Testis (tissue), 3 donors: ENCODE data around the gene SYK. TPM values are rescaled to one million over a fixed set of nuclear protein-coding genes. Genes with fewer than 3 reads are reported as not detected.

ENCODE experiments used
- DNase-seq: peaks from one replicate; pipeline ENCODE4 v3.0.0-alpha.2; 2019
- H3K27ac ChIP-seq, 2 donors: fragments of 200-600 bp; sonication (generic); one replicate each; pipeline ENCODE4 v1.5.1; 2019
- H3K27me3 ChIP-seq: fragments of 200-600 bp; sonication (generic); one replicate; pipeline ENCODE4 v1.5.1; 2019
- H3K36me3 ChIP-seq: fragments of 200-600 bp; sonication (generic); one replicate; pipeline ENCODE4 v1.5.1; 2017; ENCODE audit warnings: low read depth; ENCODE audit errors: missing control alignments
- H3K4me1 ChIP-seq: fragments of 200-600 bp; sonication (generic); one replicate; pipeline ENCODE4 v1.5.1; 2019
- H3K4me3 ChIP-seq, 2 donors: fragments of 200-600 bp; sonication (generic); one replicate each; pipeline ENCODE4 v1.5.1; 2017 to 2019
- H3K9me3 ChIP-seq: fragments of 200-600 bp; sonication (generic); one replicate; pipeline ENCODE4 v1.5.1; 2017
- POLR2A ChIP-seq: fragments of 450-650 bp; IDR thresholded peaks from one replicate; pipeline ENCODE4 v1.6.1; 2017; ENCODE audit warnings: antibody characterized with exemption, mild to moderate bottlenecking, moderate library complexity
- WGBS, 2 donors: methylation state at CpG; one replicate each; pipeline ENCODE4 v1.1.5; 2018; 5-methylcytosine and 5-hydroxymethylcytosine counted together
- intact Hi-C: fragments of 100-400 bp; cut with DNase I; formaldehyde crosslinking; loops from one replicate; pipeline ENCODE4 v1.15.1; 2023; ENCODE audit warnings: low total_unique reads
- polyA plus RNA-seq: library from polyadenylated mRNA; stranded (reverse); fragments of 350-450 nt; fragmentation: Illumina TruSeq; extraction: RNeasy Lipid Tissue Mini Kit (QIAGEN cat#74804); gene quantifications from one replicate; pipeline ENCODE4 v1.2.3, GENCODE V29; 2014; ENCODE audit warnings: low read depth, low replicate concordance; ENCODE audit not compliant: insufficient read depth
- total RNA-seq, 2 donors: library from RNA; depleted of rRNA; stranded (reverse); fragments of >200 nt; gene quantifications; one replicate each; pipeline ENCODE4 v1.2.3, GENCODE V29; 2016
- TF ChIP-seq, protein P1 (sequence below), 3 experiments: fragments of 450-650 bp in 2 of 3; fragments of 200-600 bp in 1 of 3; sonication (generic) in 1 of 3; IDR thresholded peaks; one replicate each; pipeline ENCODE4 v1.5.1; 2016 to 2019; ENCODE audit warnings: antibody characterized with exemption in 3 of 3, mild to moderate bottlenecking in 2 of 3, moderate library complexity in 1 of 3

SYK gene
- total and polyA plus RNA-seq, 3 donors from 2014 or later, result 22.0 to 51.1 (median 30.8) TPM

DNA sequence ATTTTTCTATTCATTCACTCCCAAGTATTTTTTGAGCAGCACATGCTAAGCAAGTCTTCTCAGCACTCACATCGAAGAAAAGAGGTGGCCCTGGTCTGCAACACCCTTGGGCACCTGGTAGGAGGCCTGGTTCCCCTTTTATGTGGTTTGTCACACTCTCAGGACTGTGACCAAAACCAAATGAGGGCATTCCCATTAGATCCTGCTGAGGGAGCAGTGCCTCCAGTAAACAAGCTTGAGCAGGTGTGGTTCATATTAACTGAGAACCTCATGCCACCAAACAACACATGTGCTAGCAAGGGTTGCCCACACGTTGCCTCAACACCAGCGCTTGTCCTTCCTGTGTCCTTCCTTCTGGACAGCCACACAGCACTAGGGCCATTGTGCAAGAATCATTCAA, 26.9 kb upstream of the SYK start:
- WGBS, 2 donors, result 83 to 88% methylated on average over 3 of the region's 3 CpGs
- H3K27me3 ChIP-seq, result no peaks in the 10 kb centered on the region
- intact Hi-C loops, result no loop called here

DNA sequence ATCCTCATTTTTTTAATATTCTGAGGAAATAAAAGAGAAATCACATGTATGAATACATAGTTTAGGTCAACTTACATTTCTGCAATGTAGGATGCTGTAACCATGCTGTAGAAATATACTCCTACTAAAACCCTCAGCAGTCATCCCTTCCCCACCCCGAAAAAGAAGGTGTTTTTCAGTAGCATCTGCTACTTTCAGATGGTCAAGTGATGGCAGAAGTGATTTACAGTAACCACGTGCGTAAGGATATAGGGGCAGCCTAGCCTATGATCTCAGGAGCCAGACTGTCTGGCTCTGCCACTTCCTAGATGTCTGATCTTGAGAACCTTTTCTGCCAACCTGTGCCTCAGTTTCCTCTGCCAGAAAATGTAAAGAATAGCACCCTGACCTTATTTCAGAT, 26.0 kb upstream of the SYK start:
- H3K36me3 ChIP-seq, result no peaks in the 10 kb centered on the region
- no peak for TF ChIP-seq POLR2A
- TF ChIP-seq, protein P1, sequence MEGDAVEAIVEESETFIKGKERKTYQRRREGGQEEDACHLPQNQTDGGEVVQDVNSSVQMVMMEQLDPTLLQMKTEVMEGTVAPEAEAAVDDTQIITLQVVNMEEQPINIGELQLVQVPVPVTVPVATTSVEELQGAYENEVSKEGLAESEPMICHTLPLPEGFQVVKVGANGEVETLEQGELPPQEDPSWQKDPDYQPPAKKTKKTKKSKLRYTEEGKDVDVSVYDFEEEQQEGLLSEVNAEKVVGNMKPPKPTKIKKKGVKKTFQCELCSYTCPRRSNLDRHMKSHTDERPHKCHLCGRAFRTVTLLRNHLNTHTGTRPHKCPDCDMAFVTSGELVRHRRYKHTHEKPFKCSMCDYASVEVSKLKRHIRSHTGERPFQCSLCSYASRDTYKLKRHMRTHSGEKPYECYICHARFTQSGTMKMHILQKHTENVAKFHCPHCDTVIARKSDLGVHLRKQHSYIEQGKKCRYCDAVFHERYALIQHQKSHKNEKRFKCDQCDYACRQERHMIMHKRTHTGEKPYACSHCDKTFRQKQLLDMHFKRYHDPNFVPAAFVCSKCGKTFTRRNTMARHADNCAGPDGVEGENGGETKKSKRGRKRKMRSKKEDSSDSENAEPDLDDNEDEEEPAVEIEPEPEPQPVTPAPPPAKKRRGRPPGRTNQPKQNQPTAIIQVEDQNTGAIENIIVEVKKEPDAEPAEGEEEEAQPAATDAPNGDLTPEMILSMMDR (IDR thresholded peaks at IDR 0.05), result no peak
- no peaks in the 10 kb centered on the region for H3K9me3 ChIP-seq
- H3K4me1 ChIP-seq, result no peaks in the 10 kb centered on the region
- intact Hi-C loops, result no loop called here
- DNase-seq, result no peak
- H3K27ac ChIP-seq, result no peak overlapping the region
- H3K27me3 ChIP-seq, result no peaks in the 10 kb centered on the region
- WGBS, 2 donors, result 54 to 62% methylated on average over 3 of the region's 3 CpGs
- H3K4me3 ChIP-seq, result no peak overlapping the region

More for the DNA sequence above, 26.9 kb upstream of the SYK start:
- TF ChIP-seq, protein P1 (IDR thresholded peaks at IDR 0.05), result no peak
- TF ChIP-seq POLR2A, result no peak
- no peak overlapping the region for H3K4me3 ChIP-seq
- H3K9me3 ChIP-seq, result no peaks in the 10 kb centered on the region
- no peak for DNase-seq
- H3K36me3 ChIP-seq, result no peaks in the 10 kb centered on the region
- H3K27ac ChIP-seq, result no peak overlapping the region
- no peaks in the 10 kb centered on the region for H3K4me1 ChIP-seq

DNA sequence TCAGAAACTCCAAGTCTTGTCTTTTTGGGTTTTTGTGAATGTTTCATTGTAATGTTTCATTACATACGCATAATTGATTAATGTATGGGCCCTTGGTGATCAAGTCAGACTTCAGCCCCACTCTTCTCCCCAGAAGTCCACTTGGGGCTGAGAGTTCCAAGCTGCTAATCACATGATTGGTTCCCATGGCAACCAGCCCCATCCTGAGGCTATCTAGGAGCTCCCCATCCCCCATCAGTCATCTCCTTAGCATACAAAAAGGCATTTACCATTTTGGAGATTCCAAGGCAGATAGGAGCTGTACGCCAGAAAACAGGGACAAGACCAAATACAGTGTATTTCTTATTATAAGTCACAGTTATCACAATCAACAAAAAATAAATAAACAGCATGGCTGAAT, 22.9 kb upstream of the SYK start:
- no peaks in the 10 kb centered on the region for H3K27me3 ChIP-seq
- peak; percentile 32 for DNase-seq
- TF ChIP-seq, protein P1 (IDR thresholded peaks at IDR 0.05), result no peak
- TF ChIP-seq POLR2A, result no peak
- intact Hi-C loops, result no loop called here
- no peak overlapping the region for H3K4me3 ChIP-seq
- no peaks in the 10 kb centered on the region for H3K9me3 ChIP-seq
- no peaks in the 10 kb centered on the region for H3K4me1 ChIP-seq
- H3K36me3 ChIP-seq, result no peaks in the 10 kb centered on the region
- no peak overlapping the region for H3K27ac ChIP-seq
- 92 to 96% methylated on average over 2 of the region's 2 CpGs for WGBS, 2 donors

DNA sequence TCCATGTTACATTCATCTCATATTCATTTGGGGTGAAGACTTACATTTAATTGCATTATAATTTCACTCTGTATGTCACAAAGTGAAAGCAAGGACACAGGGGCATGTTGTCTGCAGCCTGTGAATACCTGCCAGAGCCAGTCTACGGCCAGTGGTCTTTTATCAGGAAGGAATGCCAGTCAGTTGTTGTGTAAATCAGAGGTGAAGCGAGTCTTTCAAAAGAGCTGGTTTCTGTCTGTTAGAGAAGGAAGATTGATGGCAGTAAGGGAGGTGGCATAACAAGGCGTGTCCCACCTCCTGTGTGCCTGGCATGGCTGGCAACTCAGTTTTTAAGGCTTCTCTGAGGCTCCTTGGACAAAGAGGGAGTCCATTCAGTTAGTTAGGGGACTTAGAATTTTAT, 18.1 kb upstream of the SYK start:
- Histone ChIP-seq H3K27ac (no peak overlapping the region), H3K36me3 (no peaks in the 10 kb centered on the region), H3K9me3 (no peaks in the 10 kb centered on the region), H3K27me3 (no peaks in the 10 kb centered on the region), H3K4me3 (no peak overlapping the region), H3K4me1 (no peaks in the 10 kb centered on the region)
- no peak for DNase-seq
- intact Hi-C loops, result no loop called here
- TF ChIP-seq POLR2A, result no peak
- TF ChIP-seq, protein P1 (IDR thresholded peaks at IDR 0.05), result no peak
- 61 to 74% methylated on average over 3 of the region's 3 CpGs for WGBS, 2 donors

DNA sequence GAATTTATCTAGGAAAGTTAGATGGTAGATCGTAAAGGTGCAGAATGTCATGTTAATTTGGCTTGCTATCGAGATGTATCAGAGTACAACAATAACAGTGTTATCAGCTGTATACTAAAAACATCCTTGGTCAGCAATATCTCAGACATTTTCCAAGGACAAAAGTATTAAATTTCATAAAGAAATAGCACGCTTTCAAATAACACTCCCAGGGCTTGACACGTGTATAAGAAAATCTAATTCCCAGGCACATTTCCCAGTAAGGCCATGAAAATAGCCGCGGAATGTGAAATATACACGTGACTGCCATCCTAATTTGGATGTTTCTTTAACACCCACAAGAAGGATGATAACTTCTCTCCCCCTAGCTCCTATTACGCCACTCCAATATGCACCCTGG, 17.7 kb upstream of the SYK start:
- no peaks in the 10 kb centered on the region for H3K36me3 ChIP-seq
- no peak for TF ChIP-seq POLR2A
- TF ChIP-seq, protein P1 (IDR thresholded peaks at IDR 0.05), result no peak
- WGBS, 2 donors, result 37 to 47% methylated on average over 8 of the region's 8 CpGs
- H3K27ac ChIP-seq, result no peak overlapping the region
- intact Hi-C loops, result no loop called here
- H3K27me3 ChIP-seq, result no peaks in the 10 kb centered on the region
- no peaks in the 10 kb centered on the region for H3K9me3 ChIP-seq
- no peak overlapping the region for H3K4me3 ChIP-seq
- no peaks in the 10 kb centered on the region for H3K4me1 ChIP-seq
- no peak for DNase-seq
